ENCODE results near the gene ZNF691.

- no peak for TF ChIP-seq CTCF (IDR thresholded peaks at IDR 0.05)
- TF ChIP-seq POLR2A (IDR thresholded peaks at IDR 0.05): no peak
Observed at GRCh38 chr1:42873670-42874069, 27.3 kb downstream of the ZNF691 start.

All from esophagus squamous epithelium (tissue), 4 donors.